Nephron progenitor cell (in vitro differentiated cells): ENCODE results near the gene SCIN.
A peak's percentile ranks its signal among the peaks of the same experiment; 100 is the strongest.

Experiments used
- DNase-seq: peaks from one replicate; pipeline ENCODE4 v3.0.0; 2021
- H3K27ac Mint-ChIP-seq: 2 replicates; pipeline ENCODE4 v1.8.0; 2021; ENCODE audit warnings: mild to moderate bottlenecking, moderate library complexity, mixed read lengths
- H3K27me3 Mint-ChIP-seq: 2 replicates; pipeline ENCODE4 v1.8.0; 2021; ENCODE audit warnings: mild to moderate bottlenecking, low read depth, mixed read lengths; ENCODE audit not compliant: poor library complexity
- H3K36me3 Mint-ChIP-seq: 2 replicates; pipeline ENCODE4 v1.8.0; 2021; ENCODE audit warnings: low read depth, mixed read lengths
- H3K4me1 Mint-ChIP-seq: 2 replicates; pipeline ENCODE4 v1.8.0; 2021; ENCODE audit warnings: mixed read lengths
- H3K4me3 Mint-ChIP-seq: 2 replicates; pipeline ENCODE4 v1.8.0; 2021; ENCODE audit warnings: mild to moderate bottlenecking, moderate library complexity, mixed read lengths
- H3K9me3 Mint-ChIP-seq: 2 replicates; pipeline ENCODE4 v1.8.0; 2021; ENCODE audit warnings: mild to moderate bottlenecking, moderate library complexity, mixed read lengths
- TF ChIP-seq, protein P1 (sequence below): fragments of 200-600 bp; sonication (generic); IDR thresholded peaks from 2 replicates; pipeline ENCODE4 v1.5.0; 2021; ENCODE audit warnings: antibody characterized with exemption

Gene SCIN

DNA sequence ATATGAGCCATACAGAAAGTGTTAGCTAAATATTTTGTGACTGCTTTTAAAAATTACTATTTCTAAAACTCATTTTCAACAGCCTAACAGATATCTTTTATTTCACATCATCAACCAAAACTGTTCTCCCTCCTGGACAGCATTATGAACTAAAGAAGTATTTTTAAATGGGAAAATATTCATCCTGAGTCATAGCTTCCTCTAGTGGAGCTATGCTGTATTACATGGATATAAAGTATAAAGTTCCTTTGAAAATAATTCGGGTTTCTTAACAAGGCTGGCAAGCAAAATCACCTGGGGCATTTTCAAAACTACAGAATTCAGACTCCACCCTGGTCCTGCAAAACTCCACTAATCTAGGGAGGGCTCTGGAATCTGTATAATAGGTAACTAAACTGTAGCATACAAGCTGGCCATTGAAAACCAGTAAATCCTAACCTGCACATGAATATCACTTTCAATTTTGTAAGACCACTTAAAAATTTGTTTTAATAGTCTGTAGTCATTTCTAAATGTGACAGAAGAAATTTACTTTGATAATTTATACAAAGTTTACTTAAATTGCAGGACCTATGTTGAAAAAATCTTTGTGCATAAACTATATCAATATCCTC is 53.5 kb downstream of the SCIN start:
- DNase-seq, result no peak
- H3K36me3 Mint-ChIP-seq, result no peaks in the 10 kb centered on the region
- TF ChIP-seq, protein P1, sequence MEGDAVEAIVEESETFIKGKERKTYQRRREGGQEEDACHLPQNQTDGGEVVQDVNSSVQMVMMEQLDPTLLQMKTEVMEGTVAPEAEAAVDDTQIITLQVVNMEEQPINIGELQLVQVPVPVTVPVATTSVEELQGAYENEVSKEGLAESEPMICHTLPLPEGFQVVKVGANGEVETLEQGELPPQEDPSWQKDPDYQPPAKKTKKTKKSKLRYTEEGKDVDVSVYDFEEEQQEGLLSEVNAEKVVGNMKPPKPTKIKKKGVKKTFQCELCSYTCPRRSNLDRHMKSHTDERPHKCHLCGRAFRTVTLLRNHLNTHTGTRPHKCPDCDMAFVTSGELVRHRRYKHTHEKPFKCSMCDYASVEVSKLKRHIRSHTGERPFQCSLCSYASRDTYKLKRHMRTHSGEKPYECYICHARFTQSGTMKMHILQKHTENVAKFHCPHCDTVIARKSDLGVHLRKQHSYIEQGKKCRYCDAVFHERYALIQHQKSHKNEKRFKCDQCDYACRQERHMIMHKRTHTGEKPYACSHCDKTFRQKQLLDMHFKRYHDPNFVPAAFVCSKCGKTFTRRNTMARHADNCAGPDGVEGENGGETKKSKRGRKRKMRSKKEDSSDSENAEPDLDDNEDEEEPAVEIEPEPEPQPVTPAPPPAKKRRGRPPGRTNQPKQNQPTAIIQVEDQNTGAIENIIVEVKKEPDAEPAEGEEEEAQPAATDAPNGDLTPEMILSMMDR, result peak; percentile 70
- peaks cover 7% of the 10 kb centered on the region for H3K27me3 Mint-ChIP-seq
- peaks cover 11% of the 10 kb centered on the region for H3K4me1 Mint-ChIP-seq
- H3K27ac Mint-ChIP-seq, result no peak overlapping the region
- no peaks in the 10 kb centered on the region for H3K9me3 Mint-ChIP-seq
- no peak overlapping the region for H3K4me3 Mint-ChIP-seq

DNA sequence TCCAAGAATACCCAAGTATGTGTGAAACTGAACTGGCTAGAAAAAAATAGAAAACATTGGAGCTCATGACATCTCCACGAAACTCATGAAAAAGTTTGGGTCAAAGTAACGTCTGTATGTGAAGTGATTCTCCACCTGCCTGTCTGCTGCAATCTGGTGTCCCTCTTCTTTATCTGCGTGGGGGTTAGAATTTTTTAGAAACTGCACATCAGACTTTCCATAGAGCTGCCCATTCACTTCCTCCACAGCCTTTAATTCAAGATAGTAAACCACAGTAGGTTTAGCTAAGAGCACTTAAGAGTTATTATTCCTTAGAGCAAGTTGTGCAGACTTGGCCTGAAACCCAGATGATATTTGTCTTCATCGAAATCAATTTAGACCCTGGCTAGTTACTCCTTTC is 55.3 kb downstream of the SCIN start:
- Mint-ChIP-seq H3K4me3 (no peak overlapping the region), H3K27me3 (peaks cover 7% of the 10 kb centered on the region), H3K36me3 (no peaks in the 10 kb centered on the region), H3K9me3 (no peaks in the 10 kb centered on the region), H3K27ac (no peak overlapping the region), H3K4me1 (peaks cover 11% of the 10 kb centered on the region)
- DNase-seq, result no peak
- TF ChIP-seq, protein P1, result no peak

DNA sequence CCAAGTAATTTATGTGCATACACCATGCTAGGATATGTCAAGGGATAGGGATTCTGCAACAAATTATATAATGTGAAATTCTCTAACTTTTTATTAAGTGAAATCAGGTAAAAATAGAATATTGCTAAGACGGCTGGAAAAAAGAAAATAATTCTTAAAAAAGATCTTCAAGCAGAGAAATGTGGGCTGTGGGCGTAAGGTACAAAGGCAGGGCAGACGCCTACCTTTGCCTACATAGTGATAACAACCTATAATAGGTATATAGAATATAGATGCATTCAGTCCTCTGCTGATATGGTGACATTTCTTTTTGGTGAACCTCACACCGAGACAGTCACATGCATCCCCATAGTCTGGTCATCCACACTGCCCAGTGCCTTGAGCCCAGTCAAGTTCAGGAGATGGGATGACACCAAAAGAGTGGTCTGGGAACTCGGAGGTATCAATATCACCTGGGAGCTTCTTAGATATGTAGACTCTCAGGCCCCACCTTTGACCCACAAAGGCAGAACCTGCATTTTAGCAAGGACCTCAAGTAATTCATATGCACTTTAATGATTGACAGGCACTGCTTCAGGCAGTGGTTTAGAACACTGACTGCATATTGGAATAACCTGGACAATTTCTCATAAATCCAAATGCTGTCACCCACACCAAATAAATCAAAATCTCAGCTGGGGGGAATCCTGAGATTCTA is 59.4 kb downstream of the SCIN start:
- no peaks in the 10 kb centered on the region for H3K9me3 Mint-ChIP-seq

DNA sequence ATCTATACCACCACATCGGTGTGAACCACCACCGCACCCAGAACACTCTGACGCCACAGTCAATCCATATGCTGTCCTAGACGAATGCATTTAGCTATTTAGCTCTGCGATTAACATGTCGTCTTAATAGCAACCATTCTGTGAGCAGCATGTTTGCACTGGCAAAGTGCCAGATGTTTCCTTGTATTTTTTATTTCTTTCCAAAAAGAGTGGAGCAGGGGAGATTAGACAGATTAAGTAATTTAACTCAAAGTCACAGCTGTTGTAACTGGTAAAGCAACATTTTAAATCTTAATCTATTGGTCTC is 59.9 kb downstream of the SCIN start:
- Mint-ChIP-seq H3K27ac (no peak overlapping the region), H3K27me3 (peaks cover 7% of the 10 kb centered on the region), H3K36me3 (no peaks in the 10 kb centered on the region), H3K4me1 (no peaks in the 10 kb centered on the region), H3K9me3 (no peaks in the 10 kb centered on the region), H3K4me3 (no peak overlapping the region)
- no peak for DNase-seq
- TF ChIP-seq, protein P1, result no peak

More for the DNA sequence above, 59.4 kb downstream of the SCIN start:
- peaks cover 7% of the 10 kb centered on the region for H3K27me3 Mint-ChIP-seq
- TF ChIP-seq, protein P1, result no peak
- H3K4me1 Mint-ChIP-seq, result no peaks in the 10 kb centered on the region
- H3K4me3 Mint-ChIP-seq, result no peak overlapping the region
- no peaks in the 10 kb centered on the region for H3K36me3 Mint-ChIP-seq
- DNase-seq, result no peak
- H3K27ac Mint-ChIP-seq, result no peak overlapping the region

DNA sequence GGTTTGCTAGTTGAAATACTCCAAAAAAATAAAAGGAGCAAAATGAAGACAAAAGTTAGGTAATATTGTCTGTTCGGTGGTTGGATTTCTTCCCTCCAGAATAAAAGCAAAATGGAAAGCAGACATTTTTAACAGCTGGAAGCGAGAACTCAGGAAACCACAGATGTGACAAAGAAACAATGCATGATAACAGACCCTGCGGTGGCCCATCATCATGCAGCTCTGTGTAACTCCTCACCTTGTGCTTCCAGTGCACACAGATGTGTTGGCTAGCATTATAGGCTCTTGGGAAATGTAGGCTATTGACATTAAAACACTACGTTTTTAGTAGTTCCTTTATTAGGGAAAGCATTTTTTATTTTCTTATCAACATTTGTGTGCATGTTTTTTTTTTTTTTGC is 63.1 kb downstream of the SCIN start:
- DNase-seq, result no peak
- Mint-ChIP-seq H3K36me3 (no peaks in the 10 kb centered on the region), H3K27me3 (no peaks in the 10 kb centered on the region), H3K4me3 (no peak overlapping the region), H3K27ac (no peak overlapping the region), H3K4me1 (no peaks in the 10 kb centered on the region), H3K9me3 (no peaks in the 10 kb centered on the region)
- TF ChIP-seq, protein P1, result no peak

DNA sequence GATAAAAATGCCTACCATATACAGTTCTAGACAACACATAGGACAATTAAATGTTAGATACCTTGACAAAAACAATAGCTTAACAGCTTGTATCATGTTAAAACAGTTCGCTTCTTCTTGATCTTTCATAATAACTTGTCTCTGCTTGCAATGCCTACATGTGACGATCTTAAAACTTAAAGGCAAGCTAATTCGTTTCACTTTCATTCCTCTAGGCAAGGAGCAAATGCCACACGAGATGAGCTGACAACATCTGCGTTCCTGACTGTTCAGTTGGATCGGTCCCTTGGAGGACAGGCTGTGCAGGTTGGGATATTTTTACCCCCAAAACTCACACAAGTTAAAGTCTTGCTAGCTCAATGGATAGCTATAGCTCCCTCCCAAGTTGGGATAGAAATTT is 65.3 kb downstream of the SCIN start:
- Mint-ChIP-seq H3K27me3 (no peaks in the 10 kb centered on the region), H3K4me1 (peaks cover 5% of the 10 kb centered on the region), H3K4me3 (no peak overlapping the region), H3K27ac (no peak overlapping the region), H3K9me3 (no peaks in the 10 kb centered on the region), H3K36me3 (no peaks in the 10 kb centered on the region)
- TF ChIP-seq, protein P1, result no peak
- DNase-seq, result no peak
